GM18873 (cell line): Measurements from ENCODE around the gene TBX18.

Source experiments
- ATAC-seq: cut with Tn5 transposase; IDR thresholded peaks from one replicate; pipeline ENCODE4 v1.9.1; 2021; ENCODE audit warnings: mild to moderate bottlenecking, moderate library complexity, moderate number of reproducible peaks; ENCODE audit not compliant: unreplicated experiment, low FRiP score

The TBX18 gene

GRCh38 chr6:84773431-84774156, 9.2 kb upstream of the TBX18 start:
- ATAC-seq = no peak

- ATAC-seq = no peak
Measured at GRCh38 chr6:84773133-84773430, 8.7 kb upstream of the TBX18 start.

GRCh38 chr6:84772428-84773132, 8.2 kb upstream of the TBX18 start:
- no peak for ATAC-seq

GRCh38 chr6:84771756-84772356, 7.5 kb upstream of the TBX18 start:
- no peak for ATAC-seq

- ATAC-seq = no peak
Measured at GRCh38 chr6:84771125-84771755, 6.8 kb upstream of the TBX18 start.

- ATAC-seq = no peak
Measured at GRCh38 chr6:84770521-84770920, 6.1 kb upstream of the TBX18 start.

- ATAC-seq = no peak
Measured at GRCh38 chr6:84769306-84769705, 4.9 kb upstream of the TBX18 start.

- no peak for ATAC-seq
Measured at GRCh38 chr6:84768442-84769174, 4.2 kb upstream of the TBX18 start.

- no peak for ATAC-seq
Measured at GRCh38 chr6:84767526-84768201, 3.3 kb upstream of the TBX18 start.

GRCh38 chr6:84766799-84767525, 2.6 kb upstream of the TBX18 start:
- no peak for ATAC-seq

GRCh38 chr6:84766118-84766798, 1.9 kb upstream of the TBX18 start:
- no peak for ATAC-seq

GRCh38 chr6:84763886-84764331, 489 bp downstream of the TBX18 start:
- ATAC-seq = no peak

GRCh38 chr6:84763003-84763885, 1.2 kb downstream of the TBX18 start:
- ATAC-seq = no peak

- no peak for ATAC-seq
Measured at GRCh38 chr6:84762220-84763002, 2.0 kb downstream of the TBX18 start.

GRCh38 chr6:84758486-84758885, 5.9 kb downstream of the TBX18 start:
- ATAC-seq = no peak

- no peak for ATAC-seq
Measured at GRCh38 chr6:84756877-84757276, 7.5 kb downstream of the TBX18 start.

GRCh38 chr6:84756466-84756865, 7.9 kb downstream of the TBX18 start:
- ATAC-seq = no peak
